K562 (cell line): Measurements from ENCODE around the gene PDE4D. TPM values are rescaled to one million over a fixed set of nuclear protein-coding genes. Genes with fewer than 3 reads are reported as not detected.

Source experiments
- ATAC-seq: fragments of 200-7000 bp; cut with Tn5 transposase; 3 replicates; pipeline ENCODE4 v1.9.1; 2020; ENCODE audit warnings: moderate library complexity
- BruUV-seq: library from RNA; stranded (reverse); fragments of 400-500 nt; replicated peaks from 2 replicates; lab custom pipeline; 2021; lab: Mats Ljungman, UMichigan
- CTCF ChIA-PET: fragments of 300-600 bp; formaldehyde crosslinking; extraction: SDS; loops from one replicate; lab custom pipeline; 2021; ENCODE audit warnings: low intra/inter-chr PET ratio; lab: Yijun Ruan, JAX
- POLR2A ChIA-PET: fragments of 300-600, 350-650 bp; sonication (Branson Sonifier 250); formaldehyde crosslinking; extraction: SDS; loops from one replicate; lab custom pipeline; 2021; ENCODE audit warnings: antibody characterized with exemption, inconsistent platforms; lab: Yijun Ruan, JAX
- DNase-seq, 4 experiments: peaks; one replicate each; pipeline versions ENCODE4 v3.0.0 to v3.0.0-alpha.2; 2011 to 2018; ENCODE audit warnings: low spot score in 3 of 4, mixed read lengths in 3 of 4; ENCODE audit errors: extremely low read depth in 1 of 4
- FAIRE-seq: peaks from 2 replicates; lab custom pipeline; 2011; peaks lifted over from hg19 to GRCh38; lab: Jason Lieb, UNC
- H2AFZ ChIP-seq: 2 replicates; pipeline ENCODE4 v1.6.0; 2011; ENCODE audit warnings: low read depth, low read length, control low read depth, inconsistent platforms
- H3K27ac ChIP-seq: fragments of 200-600 bp; 3 replicates; pipeline ENCODE4 v1.8.0; 2011; ENCODE audit warnings: low read depth, mild to moderate bottlenecking, control low read depth, inconsistent platforms, low read length, moderate library complexity, mixed read lengths; ENCODE audit errors: extremely low read depth
- H3K27me3 ChIP-seq, 2 experiments: fragments of 300-600 bp in 1 of 2; 2 replicates in 1 of 2; 3 replicates in 1 of 2; pipeline versions ENCODE4 v1.6.0 to v1.8.0; 2011; ENCODE audit warnings: inconsistent platforms in 2 of 2, low read length in 2 of 2, mild to moderate bottlenecking in 1 of 2, mixed read lengths in 1 of 2, moderate library complexity in 1 of 2; ENCODE audit not compliant: control insufficient read depth in 2 of 2, insufficient read depth in 2 of 2
- H3K36me3 ChIP-seq: fragments of 300-600 bp; 3 replicates; pipeline ENCODE4 v1.8.0; 2011; ENCODE audit warnings: mild to moderate bottlenecking, low read length, inconsistent platforms; ENCODE audit not compliant: control insufficient read depth, insufficient read depth
- H3K4me1 ChIP-seq, 2 experiments: fragments of 200-600 bp in 1 of 2; replicated peaks in 1 of 2; 2 replicates in 1 of 2; 3 replicates in 1 of 2; pipeline versions ENCODE4 v1.5.1 to v1.8.0; 2011; ENCODE audit warnings: inconsistent platforms in 2 of 2, low read length in 2 of 2, mild to moderate bottlenecking in 1 of 2, mixed read lengths in 1 of 2, moderate library complexity in 1 of 2; ENCODE audit not compliant: control insufficient read depth in 2 of 2, insufficient read depth in 2 of 2
- H3K4me2 ChIP-seq: 2 replicates; pipeline ENCODE4 v1.6.1; 2011; ENCODE audit warnings: low read length, control low read depth, inconsistent platforms, mixed read lengths; ENCODE audit not compliant: insufficient read depth
- H3K4me3 ChIP-seq: fragments of 200-600 bp; sonication (generic), shearing (Covaris generic); 2 replicates; pipeline ENCODE4 v1.5.1; 2016; ENCODE audit warnings: control low read depth, inconsistent platforms
- H3K79me2 ChIP-seq: fragments of 200-600 bp; 3 replicates; pipeline ENCODE4 v1.8.0; 2011; ENCODE audit warnings: low read length, inconsistent platforms; ENCODE audit not compliant: control insufficient read depth, insufficient read depth
- H3K9ac ChIP-seq, 2 experiments: 2 replicates each; pipeline versions ENCODE4 v1.6.0 to v1.6.1; 2011; ENCODE audit warnings: low read depth in 2 of 2, low read length in 2 of 2, control low read depth in 1 of 2, inconsistent platforms in 1 of 2, mild to moderate bottlenecking in 1 of 2, mixed read lengths in 1 of 2; ENCODE audit not compliant: insufficient read depth in 1 of 2
- H3K9me1 ChIP-seq: one replicate; pipeline ENCODE4 v1.6.0; 2011; ENCODE audit warnings: inconsistent platforms, mild to moderate bottlenecking, low read length, moderate library complexity; ENCODE audit not compliant: control insufficient read depth, insufficient read depth
- H3K9me3 ChIP-seq: replicated peaks from 2 replicates; pipeline ENCODE4 v1.5.1; 2011; ENCODE audit warnings: low read depth, low read length, inconsistent platforms; ENCODE audit not compliant: control insufficient read depth, insufficient read depth
- H4K20me1 ChIP-seq: replicated peaks from 2 replicates; pipeline ENCODE4 v1.6.1; 2011; ENCODE audit warnings: low read length, inconsistent platforms, mixed read lengths; ENCODE audit not compliant: control insufficient read depth, insufficient read depth
- E2F8 ChIP-seq: fragments of 450-650 bp; IDR thresholded peaks from 2 replicates; pipeline ENCODE4 v1.7.1; 2018; ENCODE audit warnings: mild to moderate bottlenecking, low read depth; ENCODE audit not compliant: partially characterized antibody
- GTF2A2 ChIP-seq: IDR thresholded peaks from 2 replicates; pipeline ENCODE4 v1.6.1; 2016; ENCODE audit warnings: mild to moderate bottlenecking, missing genetic modification characterization, missing compliant biosample characterization
- MEF2A ChIP-seq: IDR thresholded peaks from 2 replicates; pipeline ENCODE4 v1.6.1; 2011; ENCODE audit warnings: low read depth, mild to moderate bottlenecking, low read length, moderate library complexity; ENCODE audit not compliant: control insufficient read depth
- MTA3 ChIP-seq: fragments of 450-650 bp; formaldehyde crosslinking; IDR thresholded peaks from 2 replicates; pipeline ENCODE4 v1.6.1; 2017; ENCODE audit warnings: mild to moderate bottlenecking, borderline replicate concordance
- POLR2AphosphoS5 ChIP-seq: IDR thresholded peaks from 2 replicates; pipeline ENCODE4 v1.6.1; 2011; ENCODE audit warnings: mild to moderate bottlenecking, low read depth, low read length, moderate library complexity; ENCODE audit not compliant: control insufficient read depth, insufficient read depth
- PTTG1 ChIP-seq: fragments of 450-650 bp; IDR thresholded peaks from 2 replicates; pipeline ENCODE4 v1.6.1; 2016; ENCODE audit warnings: low read depth, mild to moderate bottlenecking, missing genetic modification characterization, missing compliant biosample characterization
- RBM39 ChIP-seq: fragments of 200-400 bp; formaldehyde crosslinking; optimal IDR thresholded peaks from 2 replicates; pipeline ENCODE3; 2018; ENCODE audit warnings: low read depth, low read length
- RFX1 ChIP-seq: fragments of 450-650 bp; IDR thresholded peaks from 2 replicates; pipeline ENCODE4 v1.6.1; 2016; ENCODE audit warnings: mild to moderate bottlenecking, moderate library complexity
- SAFB ChIP-seq: fragments of 200-400 bp; formaldehyde crosslinking; IDR thresholded peaks from 2 replicates; pipeline ENCODE4 v1.6.1; 2017; ENCODE audit warnings: low read depth, low read length, borderline replicate concordance
- ZKSCAN8 ChIP-seq: fragments of 200-800 bp; sonication (Bioruptor generic); IDR thresholded peaks from 2 replicates; pipeline ENCODE4 v1.6.1; 2016; ENCODE audit warnings: missing genetic modification characterization, missing compliant biosample characterization
- ZNF23 ChIP-seq: fragments of 250-450 bp; sonication (Bioruptor Pico); IDR thresholded peaks from 2 replicates; pipeline ENCODE4 v1.4.0; 2020; ENCODE audit warnings: mild to moderate bottlenecking
- ZNF699 ChIP-seq: fragments of 250-450 bp; sonication (Bioruptor Pico); IDR thresholded peaks from 2 replicates; pipeline ENCODE4 v1.8.0; 2021; ENCODE audit warnings: mild to moderate bottlenecking, moderate library complexity; ENCODE audit not compliant: insufficient replicate concordance
- ZNF79 ChIP-seq: fragments of 250-450 bp; sonication (Bioruptor Pico); IDR thresholded peaks from 2 replicates; pipeline ENCODE4 v1.4.0; 2020; ENCODE audit warnings: low read depth, mild to moderate bottlenecking, moderate library complexity
- ZZZ3 ChIP-seq: fragments of 450-650 bp; IDR thresholded peaks from 2 replicates; pipeline ENCODE4 v1.6.1; 2016; ENCODE audit warnings: antibody characterized with exemption, mild to moderate bottlenecking, moderate library complexity
- WGBS: fragments of 100-300 bp; shearing (Covaris generic); methylation state at CpG from one replicate; pipeline ENCODE4 v1.1.6; 2016; ENCODE audit warnings: low coverage, mixed read lengths; ENCODE audit not compliant: insufficient coverage; ENCODE audit errors: missing lambda C conversion rate; 5-methylcytosine and 5-hydroxymethylcytosine counted together
- in situ Hi-C: fragments of 300-500 bp; cut with MboI; formaldehyde crosslinking; loops from 4 replicates; pipeline ENCODE4 v1.15.0; 2018; ENCODE audit warnings: inconsistent platforms, mixed read lengths
- intact Hi-C: fragments of 100-400 bp; cut with micrococcal nuclease; formaldehyde crosslinking; loops from 2 replicates; pipeline ENCODE4 v1.14.2; 2022
- polyA plus RNA-seq, 8 experiments: library from polyadenylated mRNA; depleted of rRNA in 4 of 8; stranded (reverse) in 5 of 8; unstranded in 3 of 8; fragments of >200 nt; fragmentation: Nextera tagmentation in 2 of 8; fragmentation: Illumina TruSeq in 1 of 8; extraction: Ambion mirVana in 2 of 8; extraction: Trizol in 1 of 8; gene quantifications; 2 replicates each; pipeline versions ENCODE4 v1.2.1 to v1.2.3, GENCODE V29; 2011 to 2014; ENCODE audit warnings: inconsistent platforms in 1 of 8, missing spikeins in 1 of 8
- total RNA-seq, 7 experiments: library from RNA; depleted of rRNA in 6 of 7; stranded (reverse); fragments of >200 nt in 6 of 7; fragmentation: Illumina TruSeq in 2 of 7; extraction: Trizol in 2 of 7; gene quantifications; 2 replicates each; pipeline versions ENCODE4 v1.2.1 to v1.2.3, GENCODE V29; 2011 to 2021; ENCODE audit warnings: low replicate concordance in 1 of 7
- TF ChIP-seq, protein P1 (sequence below): fragments of 450-650 bp; conservative IDR thresholded peaks from 2 replicates; pipeline ENCODE4 v1.6.1; 2016; ENCODE audit warnings: missing genetic modification characterization, low read depth, mild to moderate bottlenecking, missing compliant biosample characterization, moderate library complexity

The PDE4D gene
- total and polyA plus RNA-seq, 9 of the 15 experiments (the other 6 are each of a cell fraction or from before 2014, with no cell fraction given), result 0.04 to 0.46 (median 0.13) TPM

DNA sequence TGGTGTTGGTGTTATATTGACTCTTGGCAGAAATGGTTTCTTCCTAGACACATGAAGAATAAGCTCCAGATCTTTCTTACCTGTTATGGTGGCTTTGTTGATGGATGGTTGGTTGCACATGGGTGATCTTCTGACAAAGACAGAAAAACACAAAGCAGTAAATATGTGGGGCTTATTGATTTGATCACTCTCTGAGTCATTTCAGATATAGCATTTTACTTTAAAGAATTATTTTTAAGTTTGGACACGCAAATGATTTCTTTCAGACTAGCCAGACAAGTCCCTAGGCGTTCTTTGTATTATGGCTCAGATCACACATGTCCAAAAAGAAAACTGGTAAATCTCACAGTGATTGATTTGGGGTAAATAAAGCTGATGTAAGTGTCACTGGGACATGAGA, 713.0 kb downstream of the PDE4D start (continued):
- no peak for TF ChIP-seq ZNF699 (CRISPR knock-in tag)
- TF ChIP-seq ZZZ3, result no peak
- no peak for TF ChIP-seq RBM39
- TF ChIP-seq RFX1, result no peak

DNA sequence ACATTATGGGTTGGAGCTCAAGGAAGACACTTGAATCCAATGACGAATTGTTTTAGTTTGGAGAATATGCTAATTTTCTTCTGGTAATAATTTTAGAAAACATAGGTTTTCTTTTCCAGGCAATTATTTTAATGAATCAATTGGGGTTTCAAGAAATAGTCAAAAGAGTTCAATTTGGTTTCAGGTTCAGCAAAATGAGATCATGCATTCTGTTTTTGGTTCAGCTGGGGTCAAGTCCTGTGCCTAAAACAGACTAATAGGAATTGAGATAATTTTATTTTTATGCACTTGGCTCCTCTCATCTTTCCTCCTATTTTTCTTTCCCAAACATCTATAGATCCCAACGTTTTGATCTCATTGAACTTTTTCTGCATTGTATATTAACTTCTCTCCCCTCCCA, 713.8 kb downstream of the PDE4D start:
- in situ Hi-C loops (loop anchor here (10.0 kb wide), 2 partner anchors 495 to 625 kb away; no protein-coding TSS in a partner anchor), intact Hi-C loops (loop anchor here (10.0 kb wide), 1 partner anchor 145 kb away; no protein-coding TSS in a partner anchor)
- Histone ChIP-seq H3K4me1 (no peaks in the 10 kb centered on the region), H3K27me3 (no peaks in the 10 kb centered on the region), H3K36me3 (no peaks in the 10 kb centered on the region), H3K4me3 (no peak overlapping the region), H3K4me2 (no peak overlapping the region), H3K9me3 (no peaks in the 10 kb centered on the region), H2AFZ (no peak overlapping the region), H3K9ac (no peak overlapping the region), H3K9me1 (no peaks in the 10 kb centered on the region), H3K27ac (no peak overlapping the region), H3K79me2 (no peaks in the 10 kb centered on the region), H4K20me1 (no peaks in the 10 kb centered on the region)
- WGBS, result 0% methylated on average over 2 of the region's 2 CpGs
- ChIA-PET CTCF (no interaction called here), POLR2A (no interaction called here)
- FAIRE-seq (no peak), ATAC-seq (no peak), DNase-seq (no peak)
- no TSS peak for BruUV-seq
- TF ChIP-seq POLR2AphosphoS5, result no peak
- no peak for TF ChIP-seq ZNF23 (CRISPR knock-in tag)
- TF ChIP-seq SAFB, result no peak
- TF ChIP-seq MEF2A, result no peak
- TF ChIP-seq GTF2A2 (tag), result no peak
- TF ChIP-seq ZNF79 (CRISPR knock-in tag), result no peak
- TF ChIP-seq E2F8, result no peak
- no peak for TF ChIP-seq ZKSCAN8
- TF ChIP-seq, protein P1, sequence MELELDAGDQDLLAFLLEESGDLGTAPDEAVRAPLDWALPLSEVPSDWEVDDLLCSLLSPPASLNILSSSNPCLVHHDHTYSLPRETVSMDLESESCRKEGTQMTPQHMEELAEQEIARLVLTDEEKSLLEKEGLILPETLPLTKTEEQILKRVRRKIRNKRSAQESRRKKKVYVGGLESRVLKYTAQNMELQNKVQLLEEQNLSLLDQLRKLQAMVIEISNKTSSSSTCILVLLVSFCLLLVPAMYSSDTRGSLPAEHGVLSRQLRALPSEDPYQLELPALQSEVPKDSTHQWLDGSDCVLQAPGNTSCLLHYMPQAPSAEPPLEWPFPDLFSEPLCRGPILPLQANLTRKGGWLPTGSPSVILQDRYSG (tag), result no peak
- TF ChIP-seq PTTG1 (tag), result no peak
- no peak for TF ChIP-seq MTA3
